NCI-H2196 treated with DMSO at 0.1 percent for 48 hours (cell line): ENCODE measurements around the gene TMED7.
A peak's percentile ranks its signal among the peaks of the same experiment; 100 is the strongest.

Source experiments
- DNase-seq: peaks from one replicate; lab custom pipeline; 2025; ENCODE audit not compliant: unreplicated experiment; lab: John Stamatoyannopoulos, UW

TMED7 gene

DNA sequence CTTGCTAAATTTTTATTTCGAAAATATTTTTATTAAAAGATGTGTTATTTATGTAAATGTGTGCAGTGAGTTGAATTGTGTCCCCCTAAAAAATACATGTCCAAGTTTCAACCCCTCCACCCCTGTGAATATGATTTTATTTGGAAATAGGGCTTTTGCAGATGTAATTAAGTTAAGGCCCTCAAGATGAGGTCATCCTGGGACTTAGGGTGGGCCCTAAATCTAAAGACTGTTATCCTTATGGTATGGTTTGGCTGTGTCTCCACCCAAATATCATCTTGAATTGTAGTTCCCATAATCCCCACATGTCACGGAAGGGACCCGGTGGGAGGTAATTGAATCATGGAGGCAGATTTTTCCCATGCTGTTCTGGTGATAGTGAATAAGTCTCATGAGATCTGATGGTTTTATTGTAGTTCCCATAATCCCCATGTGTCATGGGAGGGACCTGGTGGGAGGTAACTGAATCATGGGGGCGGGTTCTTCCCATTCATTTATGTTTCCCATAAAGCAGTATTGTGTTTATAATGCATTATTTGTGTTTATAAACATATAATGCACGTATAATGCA, 1.5 kb upstream of the TMED7 start:
- no peak for DNase-seq

DNA sequence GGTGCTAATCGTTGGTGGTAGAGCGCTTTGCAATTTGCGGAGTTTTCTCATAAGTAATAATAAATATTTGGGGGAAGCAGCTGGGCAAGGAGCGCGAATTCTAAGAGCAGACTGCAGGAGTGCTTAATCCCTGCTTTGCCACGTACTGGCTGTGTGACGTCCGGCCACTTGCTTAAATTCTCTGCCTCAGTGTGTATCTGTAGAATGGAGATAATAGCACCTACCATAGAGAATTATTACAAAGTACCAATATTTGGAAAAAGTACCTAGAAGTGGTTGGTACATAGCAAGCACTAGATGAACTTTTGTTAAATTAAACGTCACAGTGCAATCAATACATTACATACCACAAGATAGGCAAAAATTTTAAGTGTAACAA, 598 bp upstream of the TMED7 start:
- DNase-seq: no peak

DNA sequence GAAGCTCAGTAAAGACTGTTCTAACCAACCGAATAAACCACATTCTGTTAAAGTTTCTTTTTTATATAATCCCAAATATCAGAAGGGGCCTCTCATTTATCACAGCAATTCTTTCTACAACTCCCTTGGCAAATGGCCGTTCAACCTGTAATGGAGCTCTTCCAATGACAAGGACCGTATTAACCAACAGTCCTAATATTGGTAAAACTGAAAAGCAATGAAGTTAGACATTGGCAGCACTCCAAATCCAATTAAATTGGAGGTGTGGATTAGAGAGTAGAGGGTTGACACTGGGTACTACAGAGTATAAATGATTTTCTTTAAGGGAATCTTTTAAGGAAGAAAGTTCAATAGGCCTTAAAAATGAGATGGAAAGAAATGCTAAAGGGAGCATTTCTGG, 842 bp downstream of the TMED7 start:
- DNase-seq: no peak

DNA sequence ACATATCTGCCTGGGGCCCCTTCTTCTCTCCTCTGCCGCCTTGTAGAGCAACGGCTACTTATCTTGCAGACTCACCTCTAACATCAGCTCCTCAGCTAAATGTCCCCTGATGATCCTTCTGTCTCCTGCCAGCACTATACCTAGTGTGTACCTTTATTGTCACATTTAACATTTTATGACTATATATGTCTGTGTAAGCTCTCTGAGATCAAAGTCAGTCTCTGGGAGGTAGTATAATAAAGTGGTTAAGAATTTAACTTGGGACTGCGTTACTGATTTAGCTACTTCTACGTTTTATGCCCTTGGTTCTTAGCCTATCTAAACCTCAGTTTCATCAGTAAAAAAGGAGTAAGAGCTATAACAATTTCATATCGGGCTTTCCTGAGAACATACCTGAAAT, 2.2 kb downstream of the TMED7 start:
- DNase-seq: no peak

DNA sequence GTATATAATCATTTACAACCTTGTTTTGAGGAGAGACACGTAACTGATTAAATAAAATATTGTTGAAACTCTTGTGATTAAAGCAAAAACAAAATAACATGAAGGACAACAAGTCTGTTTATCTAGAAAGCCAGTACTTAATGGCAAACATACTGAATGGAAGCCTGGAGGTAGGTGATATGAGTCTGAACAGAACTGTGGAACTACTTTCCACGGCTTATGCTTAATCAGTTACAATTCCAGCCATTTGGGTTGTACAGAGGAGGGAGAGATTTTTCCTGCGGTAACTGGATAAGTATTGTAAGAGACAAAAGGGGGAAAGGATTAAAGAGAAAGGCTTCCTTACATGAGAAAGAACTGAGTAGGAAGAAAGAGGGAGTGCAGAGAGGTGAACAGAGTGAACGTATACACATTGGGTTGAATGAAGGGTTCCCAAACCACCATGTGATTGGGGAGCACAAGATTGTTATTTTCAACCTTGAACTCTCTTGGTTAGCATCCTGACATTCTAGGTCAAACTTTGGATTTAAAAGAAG, 4.4 kb downstream of the TMED7 start:
- no peak for DNase-seq

DNA sequence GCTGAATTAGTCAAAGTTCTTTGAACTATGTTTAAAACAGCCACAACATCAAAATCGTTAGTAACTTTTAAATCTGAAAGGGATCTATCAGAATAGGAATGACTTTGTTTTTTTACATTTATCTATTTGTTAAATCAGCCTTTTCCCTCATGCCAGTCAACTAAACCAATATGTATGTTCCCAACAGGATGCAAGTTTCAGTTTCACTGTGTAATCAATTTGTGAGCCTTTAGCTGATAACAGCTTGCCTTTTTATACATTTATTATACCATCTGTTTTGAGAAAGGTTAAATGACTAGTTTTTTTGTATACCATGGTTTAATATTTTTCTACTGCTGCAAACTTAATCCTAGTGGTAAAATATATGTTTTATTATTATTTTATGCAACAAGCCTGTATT, 8.9 kb downstream of the TMED7 start:
- no peak for DNase-seq

DNA sequence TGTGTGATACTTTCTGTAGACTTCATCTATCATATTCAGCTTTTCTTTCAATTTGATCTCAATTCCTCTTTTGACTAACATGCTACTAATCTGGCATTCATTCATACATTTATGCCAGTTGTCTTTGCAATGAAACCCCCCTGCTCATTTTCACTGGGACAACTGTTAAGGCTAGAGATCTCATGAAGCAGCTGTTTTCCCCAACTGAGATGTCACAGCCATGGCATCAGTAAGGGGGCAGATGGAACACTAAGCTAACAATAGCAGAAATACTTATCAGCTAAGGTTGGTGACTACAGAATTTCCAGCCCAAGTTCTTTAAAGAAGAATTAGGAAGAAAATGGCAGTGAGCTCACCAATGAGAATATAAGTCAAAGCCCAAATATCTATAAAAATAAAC, 9.4 kb downstream of the TMED7 start:
- DNase-seq: no peak

DNA sequence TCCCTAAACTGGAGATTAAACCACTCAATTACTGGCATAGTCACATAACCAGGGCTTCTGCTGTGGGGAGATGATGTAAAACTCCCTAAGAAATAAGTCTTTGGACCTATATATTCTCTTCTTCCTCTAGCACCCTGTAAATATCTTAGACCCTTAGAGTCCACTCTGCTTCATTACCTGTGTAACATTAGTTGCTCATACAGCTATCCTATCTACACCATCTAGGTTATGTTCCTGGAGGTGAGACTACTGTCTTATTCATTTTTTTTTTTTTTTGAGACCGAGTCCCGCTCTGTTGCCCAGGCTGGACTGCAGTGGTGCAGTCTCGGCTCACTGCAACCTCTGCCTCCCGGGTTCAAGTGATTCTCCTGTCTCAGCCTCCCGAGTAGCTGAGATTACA, 14.0 kb downstream of the TMED7 start:
- DNase-seq: no peak

DNA sequence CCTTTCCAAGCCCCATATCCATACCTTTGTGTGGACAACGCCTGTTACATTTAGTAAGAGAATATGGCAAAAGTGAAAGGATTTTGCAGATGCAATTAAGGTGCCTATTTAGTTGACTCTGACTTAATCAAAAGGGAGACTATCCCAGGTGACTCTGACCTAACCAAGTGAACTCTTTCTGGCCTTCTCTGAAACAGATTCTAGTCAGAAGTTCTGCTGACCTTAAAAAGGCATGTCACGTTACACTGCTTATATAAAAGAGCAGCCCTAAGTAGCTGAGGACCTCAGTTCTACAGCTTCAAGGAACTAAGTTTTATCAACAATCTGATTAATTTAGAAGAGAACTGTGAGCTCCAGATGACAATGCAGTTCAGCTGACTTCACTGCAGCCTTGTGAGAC, 17.9 kb downstream of the TMED7 start:
- no peak for DNase-seq

DNA sequence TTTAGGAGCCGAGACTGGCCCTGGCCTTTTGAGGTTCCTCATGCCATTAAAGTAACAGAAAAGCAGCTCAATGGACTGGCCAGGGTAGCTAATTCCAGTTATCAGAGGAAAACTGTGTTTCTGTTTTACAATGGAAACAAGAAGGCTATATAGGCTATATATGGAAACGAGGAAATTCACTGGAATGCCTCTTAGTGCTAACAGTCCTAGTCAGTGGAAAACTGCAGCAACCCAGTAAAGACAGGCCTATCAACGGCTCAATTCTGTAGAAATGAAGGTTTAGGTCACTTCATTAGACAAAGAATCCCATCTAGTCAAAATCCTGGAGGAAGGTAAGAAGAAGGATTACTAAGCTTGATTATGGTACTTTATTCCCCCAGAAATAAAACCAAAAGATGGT, 20.4 kb downstream of the TMED7 start:
- DNase-seq: no peak

DNA sequence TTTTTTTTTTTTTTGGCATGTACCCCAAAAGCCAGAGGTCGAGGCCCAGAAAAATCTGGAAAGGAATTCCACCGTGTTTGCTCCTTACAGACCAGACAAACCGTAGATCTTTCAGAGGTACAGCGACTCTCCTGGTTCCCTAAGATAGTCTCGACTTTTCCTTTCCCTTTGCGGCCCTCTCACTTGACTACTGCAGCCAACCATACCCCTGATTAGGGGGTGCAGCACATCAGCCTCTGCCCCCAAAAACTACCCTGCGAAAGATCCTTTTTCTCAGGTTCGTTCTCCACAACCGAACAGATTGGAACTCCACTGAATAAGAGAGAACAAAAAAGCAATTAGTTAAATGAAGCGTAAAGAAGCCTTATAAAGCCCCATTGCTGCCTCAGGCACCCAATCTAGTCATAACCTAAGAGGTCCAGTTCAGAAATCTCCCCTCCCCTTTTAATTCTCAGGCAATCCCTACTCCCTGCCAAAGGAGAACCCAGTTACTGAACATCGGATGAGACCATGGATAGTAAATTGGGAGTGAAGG, 23.2 kb downstream of the TMED7 start:
- DNase-seq: no peak

DNA sequence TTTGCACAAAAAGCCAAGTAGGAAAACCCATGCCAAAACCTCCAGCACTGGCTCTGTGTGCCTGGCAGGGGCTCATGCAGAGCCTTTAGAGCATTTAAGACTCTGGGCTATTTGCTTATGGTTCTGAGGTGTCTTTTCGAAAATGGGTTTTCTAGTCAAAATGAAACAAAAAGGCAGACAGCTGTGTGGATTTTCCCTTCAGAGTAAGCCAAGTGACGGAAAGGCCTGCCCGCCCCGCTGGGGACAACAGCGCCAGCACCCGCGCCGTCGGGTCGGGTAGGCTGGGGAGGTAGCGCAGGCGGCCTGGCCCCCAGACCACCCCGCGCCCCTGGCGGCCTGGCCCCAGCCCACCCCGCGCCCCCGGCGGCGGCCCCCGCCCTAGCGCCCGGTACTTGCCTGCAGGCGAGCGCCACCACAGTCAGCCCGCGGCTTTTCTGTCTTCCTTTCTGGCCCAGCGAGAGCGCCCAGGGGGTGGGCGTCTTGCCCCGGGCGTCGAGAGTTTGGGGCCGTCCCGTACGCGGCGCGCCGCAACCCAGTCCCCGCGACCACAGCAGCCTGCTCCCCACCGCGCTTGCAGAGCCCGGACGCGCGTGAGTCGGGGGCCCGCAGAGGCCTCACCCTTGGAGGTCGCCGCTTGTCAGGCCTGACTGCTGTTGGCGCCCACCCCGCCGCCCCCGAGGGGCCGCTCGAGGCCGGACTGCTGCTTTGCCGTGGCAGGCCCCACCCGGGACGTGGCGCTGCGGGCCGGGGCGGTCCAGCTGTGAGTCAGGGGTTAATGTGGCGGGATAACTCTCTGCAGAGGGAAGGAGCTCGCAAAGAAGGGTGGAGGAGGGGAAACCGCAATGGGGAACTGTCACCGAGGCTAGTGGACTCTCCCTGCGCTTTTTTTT, 23.9 kb downstream of the TMED7 start, which contains the start of gene TICAM2:
TSS of gene TICAM2 (minus strand) at position 779 of the 890 bp plus-strand sequence. CDS start 21,223 bp downstream, outside the sequence.
- DNase-seq: peak; percentile 29

DNA sequence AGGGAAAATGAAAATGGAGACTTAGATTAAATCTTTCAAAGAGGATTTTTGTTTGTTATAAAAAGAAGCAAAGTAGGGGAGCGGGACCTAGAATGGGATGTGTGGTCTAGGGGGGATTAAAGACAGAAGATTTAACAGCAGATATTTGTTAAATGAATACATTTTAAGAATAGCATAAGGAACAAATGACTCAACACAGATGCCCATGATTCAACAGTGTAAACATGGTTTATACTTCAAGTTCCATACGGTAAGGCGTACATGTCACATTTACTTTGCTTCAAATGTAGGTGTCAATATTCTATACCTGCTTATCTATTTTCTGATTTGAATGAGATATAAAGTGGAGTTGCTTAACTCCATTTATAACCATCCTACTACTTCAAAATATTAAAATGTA, 25.1 kb downstream of the TMED7 start:
- DNase-seq: no peak

DNA sequence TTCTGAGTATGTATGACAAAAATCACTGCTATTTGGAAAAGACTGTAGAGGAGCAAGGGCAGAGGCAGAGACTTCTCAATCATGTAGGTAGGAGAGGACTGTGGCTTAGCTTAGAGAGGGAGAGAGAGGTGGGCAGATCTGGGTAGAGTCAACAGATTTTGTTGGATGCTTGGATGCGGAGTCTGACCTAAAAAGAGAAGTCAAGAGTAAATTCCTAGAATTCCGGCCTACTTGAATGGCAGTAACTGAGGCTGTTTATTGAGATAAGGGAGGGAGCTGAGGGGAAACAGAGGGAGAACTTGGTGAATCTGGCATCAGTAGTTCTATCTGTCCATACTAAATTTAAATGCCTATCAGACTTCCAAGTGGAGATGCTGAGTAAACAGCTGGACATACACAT, 25.9 kb downstream of the TMED7 start:
- no peak for DNase-seq

DNA sequence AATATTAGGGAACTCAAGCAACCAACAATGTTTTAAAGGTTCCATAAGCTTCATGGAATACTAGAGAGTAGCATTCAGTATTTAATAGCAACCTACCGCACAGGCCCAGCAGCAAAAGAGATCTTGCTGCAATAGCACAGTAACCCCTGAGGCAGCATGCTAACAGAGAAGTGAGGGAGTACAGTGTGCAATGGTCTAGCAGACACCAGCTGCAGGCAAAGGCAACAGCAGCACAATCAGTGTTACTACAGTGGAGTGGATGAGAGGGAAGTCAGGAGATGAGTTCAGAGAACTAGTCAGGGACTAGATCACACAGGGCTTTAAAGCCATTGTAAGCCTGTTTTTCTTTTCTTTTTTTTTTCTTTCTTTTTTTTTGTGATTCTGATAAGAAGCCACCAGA, 26.3 kb downstream of the TMED7 start:
- DNase-seq: no peak

DNA sequence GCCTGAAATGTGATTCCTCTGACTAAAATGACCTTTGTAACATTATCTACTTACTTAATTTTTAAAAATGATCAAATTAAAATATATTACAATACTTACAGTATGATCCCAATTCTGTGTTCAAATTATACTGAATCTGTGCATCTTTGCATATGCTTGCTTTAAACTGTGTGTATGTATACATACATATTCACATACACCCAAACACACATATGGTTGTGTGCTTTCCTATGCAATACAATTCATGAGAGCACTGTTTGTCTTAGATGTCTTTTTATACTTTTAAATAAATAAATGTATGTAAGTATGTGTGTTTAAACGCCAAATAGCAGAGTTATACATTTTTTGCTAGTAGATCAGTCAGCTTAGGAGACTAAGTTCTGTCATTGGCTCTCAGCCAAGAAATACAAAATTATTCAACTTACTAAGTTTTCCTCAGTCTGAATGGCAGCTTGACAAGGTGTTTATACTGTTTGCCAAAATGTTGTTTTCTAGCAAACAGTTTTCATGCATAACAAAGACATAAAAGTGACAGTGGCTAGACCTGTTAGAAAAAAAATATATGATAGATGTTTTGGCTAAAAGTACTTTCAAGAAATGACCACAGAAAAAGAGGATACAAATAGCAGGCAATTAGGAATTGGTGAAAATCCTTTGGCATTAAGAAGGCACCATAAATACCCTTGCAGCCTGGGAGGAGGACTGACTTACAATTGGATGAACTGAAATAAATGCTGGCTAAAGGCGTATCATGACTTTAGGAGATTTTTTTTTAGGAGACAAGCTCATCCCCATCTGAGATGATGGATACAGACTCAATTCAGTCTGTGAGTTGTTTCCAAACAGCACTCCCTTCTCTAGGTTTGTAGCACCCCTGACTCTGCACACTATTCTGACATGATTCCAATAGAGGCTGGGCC, 31.4 kb downstream of the TMED7 start:
- no peak for DNase-seq

DNA sequence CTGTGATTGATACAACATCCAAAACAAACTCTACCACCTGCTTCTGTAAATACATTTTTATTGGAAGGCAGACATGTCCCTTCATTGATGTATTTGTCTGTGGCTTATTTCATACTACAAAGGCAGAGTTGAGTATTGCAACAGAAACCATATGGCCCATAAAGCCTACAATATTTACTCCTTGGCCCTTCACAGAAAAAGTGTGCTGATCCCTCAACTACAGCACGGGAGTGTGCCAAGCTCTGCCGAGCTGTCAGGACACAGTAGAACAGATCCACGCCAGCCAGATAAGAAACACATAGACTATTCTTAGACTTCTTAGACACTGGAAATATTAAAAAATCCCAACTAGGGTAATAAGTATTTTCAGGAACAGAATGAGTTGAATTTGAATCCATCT, 36.8 kb downstream of the TMED7 start:
- DNase-seq: no peak

DNA sequence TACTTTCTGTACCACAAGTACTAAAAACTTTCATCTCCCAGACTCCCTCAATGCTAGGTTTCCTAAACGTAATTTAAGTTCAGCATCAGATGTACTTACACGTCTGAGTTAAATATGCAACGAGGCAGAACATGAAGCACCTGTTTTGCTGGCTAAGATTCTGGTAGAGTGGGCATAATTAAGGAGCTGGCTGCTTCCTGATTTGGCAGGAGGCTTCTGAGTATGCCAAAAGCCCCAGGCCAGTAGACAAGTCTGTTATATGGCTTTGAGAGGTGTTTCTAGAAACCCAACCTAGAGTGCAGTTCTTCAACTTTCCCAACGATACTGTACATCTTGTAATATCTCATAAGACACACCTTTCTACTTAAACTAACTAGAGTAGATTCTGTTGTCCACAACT, 37.2 kb downstream of the TMED7 start:
- DNase-seq: no peak

DNA sequence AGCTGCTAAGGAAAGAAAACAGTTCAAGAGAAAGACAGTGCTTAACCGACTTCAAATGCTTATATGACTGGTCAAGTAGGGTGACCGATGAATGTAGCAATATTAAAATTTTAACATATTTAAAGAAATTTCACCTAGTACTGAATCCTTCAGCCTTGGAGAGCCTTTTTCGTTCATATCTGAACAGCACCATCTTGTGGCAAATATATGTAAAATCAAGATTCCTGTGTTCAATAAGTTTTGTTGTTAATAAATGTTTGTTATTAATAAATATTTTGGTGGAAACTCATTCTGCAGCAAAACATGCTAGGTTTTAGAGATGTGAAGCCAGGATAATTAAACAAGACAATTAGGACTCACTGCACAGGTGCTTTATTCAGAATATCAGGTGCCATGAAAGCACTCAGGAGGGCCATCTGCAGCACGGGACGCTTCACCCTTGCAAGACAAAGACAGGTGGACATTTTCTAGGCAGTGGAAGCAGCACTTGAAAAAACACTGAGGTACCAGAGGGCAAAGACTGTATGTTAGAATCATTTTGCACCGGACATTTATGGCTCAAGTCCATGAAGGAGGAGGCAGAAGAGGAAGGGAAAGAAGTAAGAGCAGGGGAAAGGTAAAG, 39.2 kb downstream of the TMED7 start:
- peak; percentile 52 for DNase-seq

DNA sequence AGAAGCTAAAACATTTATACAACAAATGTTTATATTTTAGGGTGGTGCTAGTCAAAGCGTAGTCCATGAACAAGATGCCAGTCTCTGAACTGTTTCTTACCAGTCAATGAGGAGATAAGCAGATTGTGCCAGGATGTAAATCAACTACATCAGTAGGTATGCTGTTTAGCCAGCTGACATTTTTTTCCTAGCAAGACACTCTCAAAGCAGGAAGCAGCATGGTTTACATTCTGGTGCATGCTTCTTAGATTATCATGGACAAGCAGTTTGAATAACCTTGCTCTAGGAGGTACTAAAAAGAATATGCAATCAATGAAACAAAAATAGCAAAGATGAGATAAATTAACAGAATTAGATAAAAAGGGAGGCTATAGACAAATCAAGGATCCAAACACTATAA, 40.6 kb downstream of the TMED7 start:
- no peak for DNase-seq

DNA sequence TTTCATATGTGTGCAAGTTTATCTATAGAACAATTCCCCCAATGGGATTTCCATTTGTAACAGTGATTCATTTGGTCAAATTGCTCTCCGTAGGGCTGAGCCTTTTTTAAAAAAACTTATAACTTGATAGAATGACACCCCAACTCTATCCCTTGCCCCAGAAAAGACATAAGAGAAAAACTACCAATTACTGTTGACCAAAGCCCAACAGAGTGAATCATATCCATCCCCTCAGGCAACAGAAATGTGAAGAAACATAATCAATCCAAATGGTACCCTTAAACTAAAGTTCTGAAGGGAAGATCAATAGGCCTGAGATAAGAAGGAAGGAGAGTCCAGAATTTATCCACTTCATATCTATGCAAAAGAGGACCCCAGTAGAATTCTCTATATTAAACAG, 41.3 kb downstream of the TMED7 start:
- no peak for DNase-seq
